Measurements from ENCODE around the gene LUC7L.
A peak's percentile ranks its signal among the peaks of the same experiment; 100 is the strongest.
"Not testable (repeated sequence)": the region's sequence is repeated elsewhere in the genome, so short reads cannot be mapped to it uniquely, and the experiment has no call there.

Gene LUC7L

DNA sequence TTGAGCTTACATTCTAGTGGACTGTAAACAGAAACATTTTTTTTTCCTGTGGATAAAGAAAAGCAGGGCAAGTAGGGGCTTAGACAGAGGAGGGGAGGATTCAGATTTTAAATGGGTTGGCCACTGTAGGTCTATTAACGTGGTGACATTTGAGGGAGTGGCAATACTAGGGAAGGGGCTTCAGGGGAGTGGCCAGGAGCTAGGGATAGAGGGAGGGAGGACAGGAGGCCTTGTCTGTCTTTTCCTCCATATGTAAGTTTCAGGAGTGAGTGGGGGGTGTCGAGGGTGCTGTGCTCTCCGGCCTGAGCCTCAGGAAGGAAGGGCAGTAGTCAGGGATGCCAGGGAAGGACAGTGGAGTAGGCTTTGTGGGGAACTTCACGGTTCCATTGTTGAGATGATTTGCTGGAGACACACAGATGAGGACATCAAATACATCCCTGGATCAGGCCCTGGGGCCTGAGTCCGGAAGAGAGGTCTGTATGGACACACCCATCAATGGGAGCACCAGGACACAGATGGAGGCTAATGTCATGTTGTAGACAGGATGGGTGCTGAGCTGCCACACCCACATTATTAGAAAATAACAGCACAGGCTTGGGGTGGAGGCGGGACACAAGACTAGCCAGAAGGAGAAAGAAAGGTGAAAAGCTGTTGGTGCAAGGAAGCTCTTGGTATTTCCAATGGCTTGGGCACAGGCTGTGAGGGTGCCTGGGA, 70.0 kb downstream of the LUC7L start:
- H3F3A ChIP-seq (ENCODE audit: insufficient read depth, low read length): no peaks in the 10 kb centered on the region
- peaks cover 6% of the 10 kb centered on the region; the same call in 1 of the 2 replicates for H3K27me3 ChIP-seq (ENCODE audit: insufficient read depth, low read length)
- H3K27ac ChIP-seq (ENCODE audit: low read depth, low read length, poor library complexity, severe bottlenecking): no peak overlapping the region
- no peak overlapping the region for H3K4me2 ChIP-seq (ENCODE audit: low read length)
- H3K4me1 ChIP-seq (ENCODE audit: insufficient read depth, low read length, severe bottlenecking): peaks cover 4% of the 10 kb centered on the region
- H4K20me1 ChIP-seq (ENCODE audit: insufficient read depth, low read length): no peaks in the 10 kb centered on the region
- H3K9me2 ChIP-seq (ENCODE audit: low read depth, low read length): no peaks in the 10 kb centered on the region
- no peak overlapping the region for H2AFZ ChIP-seq (ENCODE audit: low read length)
- H3K4me3 ChIP-seq (ENCODE audit: low read depth, low read length, poor library complexity, severe bottlenecking): no peak overlapping the region
- TF ChIP-seq, protein P1, sequence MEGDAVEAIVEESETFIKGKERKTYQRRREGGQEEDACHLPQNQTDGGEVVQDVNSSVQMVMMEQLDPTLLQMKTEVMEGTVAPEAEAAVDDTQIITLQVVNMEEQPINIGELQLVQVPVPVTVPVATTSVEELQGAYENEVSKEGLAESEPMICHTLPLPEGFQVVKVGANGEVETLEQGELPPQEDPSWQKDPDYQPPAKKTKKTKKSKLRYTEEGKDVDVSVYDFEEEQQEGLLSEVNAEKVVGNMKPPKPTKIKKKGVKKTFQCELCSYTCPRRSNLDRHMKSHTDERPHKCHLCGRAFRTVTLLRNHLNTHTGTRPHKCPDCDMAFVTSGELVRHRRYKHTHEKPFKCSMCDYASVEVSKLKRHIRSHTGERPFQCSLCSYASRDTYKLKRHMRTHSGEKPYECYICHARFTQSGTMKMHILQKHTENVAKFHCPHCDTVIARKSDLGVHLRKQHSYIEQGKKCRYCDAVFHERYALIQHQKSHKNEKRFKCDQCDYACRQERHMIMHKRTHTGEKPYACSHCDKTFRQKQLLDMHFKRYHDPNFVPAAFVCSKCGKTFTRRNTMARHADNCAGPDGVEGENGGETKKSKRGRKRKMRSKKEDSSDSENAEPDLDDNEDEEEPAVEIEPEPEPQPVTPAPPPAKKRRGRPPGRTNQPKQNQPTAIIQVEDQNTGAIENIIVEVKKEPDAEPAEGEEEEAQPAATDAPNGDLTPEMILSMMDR (IDR thresholded peaks at IDR 0.05; ENCODE audit: low read length): no peak
- no peak for TF ChIP-seq EZH2 (IDR thresholded peaks at IDR 0.05; ENCODE audit: borderline replicate concordance, low read length)
- H3K79me2 ChIP-seq (ENCODE audit: insufficient read depth, low read length): no peaks in the 10 kb centered on the region
- H3K9me3 ChIP-seq (ENCODE audit: low read length): no peaks in the 10 kb centered on the region
- H3K36me3 ChIP-seq (ENCODE audit: insufficient read depth, low read length): no peaks in the 10 kb centered on the region
- H3K9ac ChIP-seq (ENCODE audit: low read length): no peak overlapping the region

DNA sequence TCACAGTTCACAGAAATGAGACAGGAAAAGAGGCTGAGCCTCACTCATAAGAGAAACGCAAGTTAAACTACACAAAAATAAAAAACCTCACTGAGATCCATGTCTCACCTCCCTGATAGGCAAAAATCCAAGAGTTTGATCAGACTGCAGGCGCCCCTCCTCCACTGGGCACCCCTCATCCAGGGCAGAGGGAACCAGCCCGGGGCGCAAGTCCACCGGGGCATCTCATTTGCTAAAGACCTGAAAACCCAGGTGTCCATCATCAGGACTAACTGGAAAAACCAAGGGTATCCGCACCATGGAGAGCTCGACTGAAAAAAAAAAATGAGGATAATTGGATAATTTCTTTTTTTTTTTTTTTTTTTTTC, 74.2 kb downstream of the LUC7L start:
- Histone ChIP-seq H3K27ac (ENCODE audit: low read depth, low read length, poor library complexity, severe bottlenecking) (no peak overlapping the region), H3F3A (ENCODE audit: insufficient read depth, low read length) (no peaks in the 10 kb centered on the region), H3K4me3 (ENCODE audit: low read depth, low read length, poor library complexity, severe bottlenecking) (no peak overlapping the region), H3K4me1 (ENCODE audit: insufficient read depth, low read length, severe bottlenecking) (peaks cover 4% of the 10 kb centered on the region), H3K9me3 (ENCODE audit: low read length) (no peaks in the 10 kb centered on the region), H3K27me3 (ENCODE audit: insufficient read depth, low read length) (peaks cover 6% of the 10 kb centered on the region; the same call in 1 of the 2 replicates), H3K9me2 (ENCODE audit: low read depth, low read length) (no peaks in the 10 kb centered on the region), H3K4me2 (ENCODE audit: low read length) (0 out of 2 replicates have a peak overlapping the region, but pooled peaks have one; percentile 53), H3K79me2 (ENCODE audit: insufficient read depth, low read length) (no peaks in the 10 kb centered on the region), H3K9ac (ENCODE audit: low read length) (no peak overlapping the region), H2AFZ (ENCODE audit: low read length) (no peak overlapping the region), H3K36me3 (ENCODE audit: insufficient read depth, low read length) (no peaks in the 10 kb centered on the region), H4K20me1 (ENCODE audit: insufficient read depth, low read length) (no peaks in the 10 kb centered on the region)
- TF ChIP-seq, protein P1 (IDR thresholded peaks at IDR 0.05; ENCODE audit: low read length): no peak
- no peak for TF ChIP-seq EZH2 (IDR thresholded peaks at IDR 0.05; ENCODE audit: borderline replicate concordance, low read length)

DNA sequence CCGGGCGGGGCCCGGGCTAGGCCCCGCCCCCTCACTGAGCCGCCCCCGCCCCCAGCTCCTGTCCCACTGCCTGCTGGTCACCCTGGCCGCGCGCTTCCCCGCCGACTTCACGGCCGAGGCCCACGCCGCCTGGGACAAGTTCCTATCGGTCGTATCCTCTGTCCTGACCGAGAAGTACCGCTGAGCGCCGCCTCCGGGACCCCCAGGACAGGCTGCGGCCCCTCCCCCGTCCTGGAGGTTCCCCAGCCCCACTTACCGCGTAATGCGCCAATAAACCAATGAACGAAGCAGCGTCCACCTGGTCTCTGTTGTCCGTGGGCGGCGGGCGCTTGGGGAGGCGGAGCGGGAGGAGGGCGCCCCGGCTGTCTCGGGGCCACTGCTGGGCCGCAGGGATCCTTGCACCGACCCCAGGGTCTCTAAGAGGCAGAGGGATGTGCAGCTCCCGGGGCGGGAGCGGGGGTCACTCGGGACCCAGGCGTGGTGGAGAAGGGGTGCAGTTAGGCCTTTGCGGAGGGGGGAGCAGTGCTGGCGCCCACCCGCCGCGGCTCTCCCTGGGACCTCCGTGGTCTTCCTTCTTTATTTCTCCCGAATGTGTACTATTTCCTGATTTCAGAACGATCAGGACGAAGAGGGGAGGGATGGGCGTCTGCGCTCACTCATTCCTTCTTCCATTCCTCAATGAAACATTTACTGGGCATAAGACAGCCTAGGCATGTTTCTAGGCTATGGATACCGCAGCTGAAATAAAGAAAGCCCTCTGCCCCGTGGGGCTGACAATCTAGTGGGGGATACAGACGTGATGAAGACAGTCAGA, 74.8 kb downstream of the LUC7L start:
- Histone ChIP-seq H3K79me2 (ENCODE audit: insufficient read depth, low read length) (no peaks in the 10 kb centered on the region), H3K9me2 (ENCODE audit: low read depth, low read length) (no peaks in the 10 kb centered on the region), H3K36me3 (ENCODE audit: insufficient read depth, low read length) (no peaks in the 10 kb centered on the region), H2AFZ (ENCODE audit: low read length) (no peak overlapping the region), H3K27me3 (ENCODE audit: insufficient read depth, low read length) (peaks cover 6% of the 10 kb centered on the region; the same call in 1 of the 2 replicates), H3K4me2 (ENCODE audit: low read length) (peak overlapping the region; percentile 53), H3K4me1 (ENCODE audit: insufficient read depth, low read length, severe bottlenecking) (peaks cover 4% of the 10 kb centered on the region), H3K9ac (ENCODE audit: low read length) (no peak overlapping the region; the same call in 1 of the 2 replicates), H3K27ac (ENCODE audit: low read depth, low read length, poor library complexity, severe bottlenecking) (no peak overlapping the region), H3K4me3 (ENCODE audit: low read depth, low read length, poor library complexity, severe bottlenecking) (peak overlapping the region; percentile 47), H3K9me3 (ENCODE audit: low read length) (no peaks in the 10 kb centered on the region), H4K20me1 (ENCODE audit: insufficient read depth, low read length) (no peaks in the 10 kb centered on the region), H3F3A (ENCODE audit: insufficient read depth, low read length) (no peaks in the 10 kb centered on the region)
- TF ChIP-seq EZH2 (IDR thresholded peaks at IDR 0.05; ENCODE audit: borderline replicate concordance, low read length): no peak
- TF ChIP-seq, protein P1 (IDR thresholded peaks at IDR 0.05; ENCODE audit: low read length): no peak

DNA sequence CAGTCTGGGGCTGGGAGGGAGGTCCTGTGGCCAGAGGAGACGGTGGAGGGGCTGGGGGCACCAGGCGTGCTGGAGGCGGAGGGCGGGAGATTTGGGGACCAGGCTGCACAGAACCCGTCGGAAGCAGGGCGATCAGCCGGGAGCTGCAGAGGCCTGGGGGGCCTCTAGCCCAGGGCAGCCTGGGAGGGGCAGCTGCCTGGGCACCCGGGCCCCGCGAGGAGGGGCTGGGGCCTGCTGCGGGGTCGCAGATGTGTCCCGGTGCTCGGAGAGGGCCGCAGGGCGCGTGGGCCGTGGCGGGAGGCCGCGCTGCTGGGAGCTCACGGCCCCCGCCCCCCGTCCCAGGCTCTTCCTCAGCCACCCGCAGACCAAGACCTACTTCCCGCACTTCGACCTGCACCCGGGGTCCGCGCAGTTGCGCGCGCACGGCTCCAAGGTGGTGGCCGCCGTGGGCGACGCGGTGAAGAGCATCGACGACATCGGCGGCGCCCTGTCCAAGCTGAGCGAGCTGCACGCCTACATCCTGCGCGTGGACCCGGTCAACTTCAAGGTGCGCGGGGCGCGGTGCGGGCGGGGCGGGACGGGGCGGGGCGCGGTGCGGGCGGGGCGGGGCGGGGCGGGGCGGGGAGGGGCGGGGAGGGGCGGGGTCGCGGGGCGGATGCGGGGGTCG, 75.6 kb downstream of the LUC7L start:
- not testable (repeated sequence) for H3K4me2 ChIP-seq (ENCODE audit: low read length); H3K79me2 ChIP-seq (ENCODE audit: insufficient read depth, low read length); H2AFZ ChIP-seq (ENCODE audit: low read length); H3K4me3 ChIP-seq (ENCODE audit: low read depth, low read length, poor library complexity, severe bottlenecking); H3K4me1 ChIP-seq (ENCODE audit: insufficient read depth, low read length, severe bottlenecking); H3F3A ChIP-seq (ENCODE audit: insufficient read depth, low read length); H3K27ac ChIP-seq (ENCODE audit: low read depth, low read length, poor library complexity, severe bottlenecking); H3K9me3 ChIP-seq (ENCODE audit: low read length); H3K36me3 ChIP-seq (ENCODE audit: insufficient read depth, low read length); H3K9ac ChIP-seq (ENCODE audit: low read length); H3K9me2 ChIP-seq (ENCODE audit: low read depth, low read length); H4K20me1 ChIP-seq (ENCODE audit: insufficient read depth, low read length)
- H3K27me3 ChIP-seq (ENCODE audit: insufficient read depth, low read length): peaks cover 12% of the 10 kb centered on the region; the same call in 1 of the 2 replicates

DNA sequence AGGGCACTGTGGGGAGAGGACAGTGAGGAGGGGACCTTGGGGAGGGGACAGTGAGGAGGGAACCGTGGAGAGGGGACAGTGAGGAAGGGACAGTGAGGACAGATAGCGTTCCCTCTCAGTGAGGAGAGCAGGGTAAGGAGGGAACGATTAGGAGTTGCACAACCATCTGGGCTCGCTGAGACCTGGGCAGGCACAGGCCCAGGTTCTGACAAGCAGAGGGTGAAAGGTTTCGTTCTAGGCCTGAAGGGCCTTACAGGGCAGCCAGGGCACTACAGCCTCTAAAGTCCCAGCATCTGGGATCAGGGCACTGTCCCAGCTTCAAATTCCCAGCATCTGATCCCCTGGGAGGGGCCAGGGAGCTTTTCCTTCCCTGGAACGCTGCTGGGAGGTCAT, 76.1 kb downstream of the LUC7L start:
- not testable (repeated sequence) for H3F3A ChIP-seq (ENCODE audit: insufficient read depth, low read length); H3K9me3 ChIP-seq (ENCODE audit: low read length); H3K9ac ChIP-seq (ENCODE audit: low read length); H4K20me1 ChIP-seq (ENCODE audit: insufficient read depth, low read length); H3K36me3 ChIP-seq (ENCODE audit: insufficient read depth, low read length); H3K79me2 ChIP-seq (ENCODE audit: insufficient read depth, low read length); H3K4me1 ChIP-seq (ENCODE audit: insufficient read depth, low read length, severe bottlenecking); H3K27ac ChIP-seq (ENCODE audit: low read depth, low read length, poor library complexity, severe bottlenecking); H3K4me3 ChIP-seq (ENCODE audit: low read depth, low read length, poor library complexity, severe bottlenecking); H2AFZ ChIP-seq (ENCODE audit: low read length); H3K4me2 ChIP-seq (ENCODE audit: low read length); H3K9me2 ChIP-seq (ENCODE audit: low read depth, low read length)
- peaks cover 12% of the 10 kb centered on the region; the same call in 1 of the 2 replicates for H3K27me3 ChIP-seq (ENCODE audit: insufficient read depth, low read length)

All from OCI-LY1 (cell line).